Loucy (cell line): ENCODE measurements around the gene GBA3.

Experiments
- EZH2phosphoT487 ChIP-seq: fragments of 200-600 bp; IDR thresholded peaks from 2 replicates; pipeline ENCODE4 v1.6.1; 2018; ENCODE audit warnings: antibody characterized with exemption, mild to moderate bottlenecking, moderate library complexity, borderline replicate concordance
- TF ChIP-seq, protein P1 (sequence below): fragments of 200-600 bp; sonication (generic); conservative IDR thresholded peaks from 2 replicates; pipeline ENCODE4 v1.5.1; 2014; ENCODE audit warnings: mild to moderate bottlenecking, antibody characterized with exemption, low read length

DNA sequence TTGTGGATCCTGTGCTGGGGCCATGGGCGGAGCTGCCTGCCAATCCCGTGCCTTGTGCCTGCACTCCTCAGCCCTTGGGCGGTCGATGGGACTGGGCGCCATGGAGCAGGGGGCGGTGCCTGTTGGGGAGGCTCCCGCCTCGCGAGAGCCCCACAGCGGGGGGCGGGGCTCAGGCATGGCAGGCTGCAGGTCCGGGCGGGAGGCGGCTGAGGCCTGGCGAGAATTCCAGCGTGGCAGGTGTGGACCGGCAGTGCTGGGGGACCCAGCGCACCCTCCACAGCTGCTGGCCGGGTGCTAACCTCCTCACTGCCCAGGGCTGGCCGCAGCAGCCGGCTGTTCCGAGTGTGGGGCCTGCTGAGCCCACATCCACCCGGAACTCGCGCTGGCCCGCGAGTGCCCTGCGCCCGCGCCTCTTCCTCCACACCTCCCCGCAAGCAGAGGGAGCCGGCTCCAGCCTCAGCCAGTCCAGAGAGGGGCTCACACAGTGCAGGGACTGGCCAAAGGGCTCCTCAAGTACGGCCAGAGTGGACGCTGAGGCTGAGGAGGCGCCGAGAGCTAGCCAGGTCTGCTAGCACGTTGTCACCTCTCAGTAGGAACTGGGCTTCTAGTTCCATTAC is 85.9 kb downstream of the GBA3 start:
- TF ChIP-seq, protein P1, sequence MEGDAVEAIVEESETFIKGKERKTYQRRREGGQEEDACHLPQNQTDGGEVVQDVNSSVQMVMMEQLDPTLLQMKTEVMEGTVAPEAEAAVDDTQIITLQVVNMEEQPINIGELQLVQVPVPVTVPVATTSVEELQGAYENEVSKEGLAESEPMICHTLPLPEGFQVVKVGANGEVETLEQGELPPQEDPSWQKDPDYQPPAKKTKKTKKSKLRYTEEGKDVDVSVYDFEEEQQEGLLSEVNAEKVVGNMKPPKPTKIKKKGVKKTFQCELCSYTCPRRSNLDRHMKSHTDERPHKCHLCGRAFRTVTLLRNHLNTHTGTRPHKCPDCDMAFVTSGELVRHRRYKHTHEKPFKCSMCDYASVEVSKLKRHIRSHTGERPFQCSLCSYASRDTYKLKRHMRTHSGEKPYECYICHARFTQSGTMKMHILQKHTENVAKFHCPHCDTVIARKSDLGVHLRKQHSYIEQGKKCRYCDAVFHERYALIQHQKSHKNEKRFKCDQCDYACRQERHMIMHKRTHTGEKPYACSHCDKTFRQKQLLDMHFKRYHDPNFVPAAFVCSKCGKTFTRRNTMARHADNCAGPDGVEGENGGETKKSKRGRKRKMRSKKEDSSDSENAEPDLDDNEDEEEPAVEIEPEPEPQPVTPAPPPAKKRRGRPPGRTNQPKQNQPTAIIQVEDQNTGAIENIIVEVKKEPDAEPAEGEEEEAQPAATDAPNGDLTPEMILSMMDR, result no peak
- no peak for TF ChIP-seq EZH2phosphoT487
